8988T (cell line): ENCODE results near the gene GREB1L.
"Not testable (repeated sequence)": the region's sequence is repeated elsewhere in the genome, so short reads cannot be mapped to it uniquely, and the experiment has no call there.

Source experiments
- DNase-seq: peaks from one replicate; pipeline ENCODE4 v3.0.0; 2011

The GREB1L gene

GRCh38 chr18:21265971-21266673 is 24.1 kb downstream of the GREB1L start:
- DNase-seq = no peak

GRCh38 chr18:21267400-21267799 is 25.4 kb downstream of the GREB1L start:
- DNase-seq = no peak

- no peak for DNase-seq
Measured at GRCh38 chr18:21269349-21269748, 27.3 kb downstream of the GREB1L start.

GRCh38 chr18:21270453-21270852 is 28.4 kb downstream of the GREB1L start:
- no peak for DNase-seq

- DNase-seq = no peak
Measured at GRCh38 chr18:21272016-21272579, 30.1 kb downstream of the GREB1L start.

GRCh38 chr18:21273568-21273967 is 31.5 kb downstream of the GREB1L start:
- DNase-seq = no peak

GRCh38 chr18:21275645-21276044 is 33.6 kb downstream of the GREB1L start:
- DNase-seq = no peak

GRCh38 chr18:21277578-21277977 is 35.5 kb downstream of the GREB1L start:
- no peak for DNase-seq

- DNase-seq = not testable (repeated sequence)
Measured at GRCh38 chr18:21278218-21278617, 36.2 kb downstream of the GREB1L start.

GRCh38 chr18:21281603-21282002 is 39.6 kb downstream of the GREB1L start:
- DNase-seq = no peak

- no peak for DNase-seq
Measured at GRCh38 chr18:21284540-21284939, 42.5 kb downstream of the GREB1L start.

GRCh38 chr18:21289827-21290226 is 47.8 kb downstream of the GREB1L start:
- DNase-seq = no peak

- no peak for DNase-seq
Measured at GRCh38 chr18:21291106-21291505, 49.1 kb downstream of the GREB1L start.

GRCh38 chr18:21293479-21293878 is 51.4 kb downstream of the GREB1L start:
- no peak for DNase-seq

- no peak for DNase-seq
Measured at GRCh38 chr18:21295101-21295500, 53.1 kb downstream of the GREB1L start.

GRCh38 chr18:21296045-21296444 is 54.0 kb downstream of the GREB1L start:
- no peak for DNase-seq

GRCh38 chr18:21298351-21298750 is 56.3 kb downstream of the GREB1L start:
- DNase-seq = no peak

GRCh38 chr18:21300035-21300907 is 58.2 kb downstream of the GREB1L start:
- DNase-seq = no peak

- DNase-seq = no peak
Measured at GRCh38 chr18:21300908-21301200, 58.8 kb downstream of the GREB1L start.

GRCh38 chr18:21303445-21303844 is 61.4 kb downstream of the GREB1L start:
- DNase-seq = no peak

GRCh38 chr18:21303895-21304294 is 61.9 kb downstream of the GREB1L start:
- no peak for DNase-seq

- DNase-seq = no peak
Measured at GRCh38 chr18:21305621-21306020, 63.6 kb downstream of the GREB1L start.

GRCh38 chr18:21306368-21306767 is 64.3 kb downstream of the GREB1L start:
- no peak for DNase-seq

GRCh38 chr18:21307578-21307977 is 65.5 kb downstream of the GREB1L start:
- DNase-seq = no peak
